GM10266 (cell line): ENCODE results near the gene TRAF3.
"Not testable (repeated sequence)": the region's sequence is repeated elsewhere in the genome, so short reads cannot be mapped to it uniquely, and the experiment has no call there.

ENCODE experiments used
- DNase-seq: peaks from one replicate; pipeline ENCODE4 v3.0.0; 2012; ENCODE audit errors: extremely low spot score
- TF ChIP-seq, protein P1 (sequence below): IDR thresholded peaks from 2 replicates; pipeline ENCODE4 v1.5.1; 2012; ENCODE audit warnings: mild to moderate bottlenecking, low read depth; ENCODE audit not compliant: control insufficient read depth, insufficient read depth; ENCODE audit errors: missing control alignments

The TRAF3 gene

DNA sequence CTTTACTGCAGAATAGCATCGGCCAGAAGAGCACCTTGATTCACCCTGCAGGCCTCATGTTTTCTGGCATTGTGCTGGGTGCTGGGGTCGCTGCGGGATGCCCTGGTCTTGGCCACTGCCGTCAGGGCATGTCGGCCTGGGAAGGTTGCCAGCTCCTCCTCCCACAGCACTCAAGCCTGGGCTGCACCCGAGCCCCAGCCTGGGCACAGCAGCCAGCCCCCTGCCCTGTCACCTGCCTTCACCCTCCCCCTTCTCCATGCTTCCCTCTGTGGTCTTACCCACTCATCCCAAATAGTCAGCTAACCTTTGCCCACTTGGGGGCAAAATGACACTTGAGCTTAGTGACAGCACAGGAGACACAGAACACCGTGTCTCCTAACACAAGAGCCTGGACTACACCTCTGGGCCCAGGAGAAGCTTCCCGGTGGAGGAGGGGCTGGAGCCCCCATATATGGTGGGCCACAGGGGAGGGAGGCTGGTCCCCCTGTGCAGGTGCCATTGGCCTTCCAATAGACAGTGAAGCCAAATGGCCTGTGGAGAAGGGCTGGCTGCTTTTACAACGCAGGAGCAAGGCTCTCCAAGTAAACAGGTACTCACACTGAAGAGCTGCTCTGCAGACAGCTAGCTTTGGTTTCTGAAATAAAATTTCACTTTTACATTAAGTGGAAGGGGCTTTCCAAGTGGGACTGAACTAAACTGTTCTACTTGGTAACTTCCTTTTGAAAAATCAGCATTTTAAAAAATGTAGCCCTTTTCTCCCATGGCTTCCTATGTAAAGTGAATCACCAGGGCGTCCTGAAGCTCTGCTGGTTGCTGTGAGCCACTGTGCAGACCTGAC lies 94.0 kb downstream of the TRAF3 start:
- TF ChIP-seq, protein P1, sequence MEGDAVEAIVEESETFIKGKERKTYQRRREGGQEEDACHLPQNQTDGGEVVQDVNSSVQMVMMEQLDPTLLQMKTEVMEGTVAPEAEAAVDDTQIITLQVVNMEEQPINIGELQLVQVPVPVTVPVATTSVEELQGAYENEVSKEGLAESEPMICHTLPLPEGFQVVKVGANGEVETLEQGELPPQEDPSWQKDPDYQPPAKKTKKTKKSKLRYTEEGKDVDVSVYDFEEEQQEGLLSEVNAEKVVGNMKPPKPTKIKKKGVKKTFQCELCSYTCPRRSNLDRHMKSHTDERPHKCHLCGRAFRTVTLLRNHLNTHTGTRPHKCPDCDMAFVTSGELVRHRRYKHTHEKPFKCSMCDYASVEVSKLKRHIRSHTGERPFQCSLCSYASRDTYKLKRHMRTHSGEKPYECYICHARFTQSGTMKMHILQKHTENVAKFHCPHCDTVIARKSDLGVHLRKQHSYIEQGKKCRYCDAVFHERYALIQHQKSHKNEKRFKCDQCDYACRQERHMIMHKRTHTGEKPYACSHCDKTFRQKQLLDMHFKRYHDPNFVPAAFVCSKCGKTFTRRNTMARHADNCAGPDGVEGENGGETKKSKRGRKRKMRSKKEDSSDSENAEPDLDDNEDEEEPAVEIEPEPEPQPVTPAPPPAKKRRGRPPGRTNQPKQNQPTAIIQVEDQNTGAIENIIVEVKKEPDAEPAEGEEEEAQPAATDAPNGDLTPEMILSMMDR: no peak
- no peak for DNase-seq

DNA sequence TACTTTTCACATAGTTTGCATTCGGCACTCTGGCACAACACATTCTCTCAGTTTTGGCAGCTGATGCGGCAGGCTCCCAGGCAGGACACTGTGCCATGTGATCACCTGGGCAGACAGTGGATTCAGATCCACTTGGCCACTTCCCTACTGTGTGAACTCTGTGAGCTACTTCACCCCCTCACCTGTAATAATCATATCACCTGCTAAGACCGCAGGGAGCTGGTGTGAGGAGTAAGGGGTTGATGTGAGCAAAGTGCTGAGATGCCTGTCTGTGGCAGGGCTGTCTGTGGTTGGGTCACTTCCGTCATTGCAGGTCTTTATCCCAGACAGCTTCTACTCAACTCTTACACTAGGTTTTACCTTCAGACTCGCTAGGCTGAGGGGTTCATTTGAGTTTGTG lies 94.8 kb downstream of the TRAF3 start:
- no peak for DNase-seq
- TF ChIP-seq, protein P1: no peak

DNA sequence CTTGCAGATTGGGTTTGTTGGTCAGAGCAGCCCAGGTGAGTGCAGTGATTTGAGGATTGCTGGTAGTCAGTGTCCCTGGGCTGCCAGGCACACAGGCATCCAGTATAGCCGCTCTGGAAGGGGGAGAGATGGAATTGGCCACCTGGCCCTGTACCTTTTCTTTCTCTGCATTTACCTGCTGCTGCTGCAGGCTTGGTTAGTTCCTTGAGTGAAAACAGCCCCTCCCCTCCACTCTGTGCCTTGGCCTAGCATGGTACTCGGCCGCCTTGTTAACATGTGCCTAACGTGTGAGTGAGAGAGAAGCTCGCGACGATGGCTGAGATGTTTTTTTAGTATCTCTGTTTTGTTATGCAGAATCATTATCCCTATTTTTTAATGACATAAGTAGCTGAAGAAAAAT lies 95.9 kb downstream of the TRAF3 start:
- TF ChIP-seq, protein P1: no peak
- DNase-seq: no peak

DNA sequence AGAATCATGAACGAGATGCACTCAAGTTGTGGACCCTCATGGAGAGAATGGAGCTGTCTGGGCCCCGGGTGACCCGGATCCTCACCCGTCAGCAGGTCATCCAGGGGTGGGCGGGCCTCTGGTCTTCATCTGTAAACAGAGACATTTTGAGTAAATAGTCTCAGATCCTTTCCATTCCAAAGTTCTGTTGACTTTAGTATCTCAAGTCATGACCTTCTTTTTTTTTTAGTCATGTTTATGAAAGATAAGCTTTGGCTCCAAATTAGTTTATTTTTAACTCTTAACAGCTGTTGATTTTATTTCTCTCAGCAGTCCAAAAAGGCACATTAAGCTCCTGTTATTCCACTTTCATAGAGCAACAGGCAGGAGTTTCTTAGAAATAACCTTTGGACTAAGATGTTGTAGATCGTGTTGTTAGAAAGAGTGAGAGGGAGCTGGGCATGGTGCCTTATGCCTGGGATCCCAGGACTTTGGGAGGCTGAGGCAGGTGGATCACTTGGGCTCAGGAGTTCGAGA lies 96.4 kb downstream of the TRAF3 start:
- TF ChIP-seq, protein P1: no peak
- DNase-seq: no peak

DNA sequence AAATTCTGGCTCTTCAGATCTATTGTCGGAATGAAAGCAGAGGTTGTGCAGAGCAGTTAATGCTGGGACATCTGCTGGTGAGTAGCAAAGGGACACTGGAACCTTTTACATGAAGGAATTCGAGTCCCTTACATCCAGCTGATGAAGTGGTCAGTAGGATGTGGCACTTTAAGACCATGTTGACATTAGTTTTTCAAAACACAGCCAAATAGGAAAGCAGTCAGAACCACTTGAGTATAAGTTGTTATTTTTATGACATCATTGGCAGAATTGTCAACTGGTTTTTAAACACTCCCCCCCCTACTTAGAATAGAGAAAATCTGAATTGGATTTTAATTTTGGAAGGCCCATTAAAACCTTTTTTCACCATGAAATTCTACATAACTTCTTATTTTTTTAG lies 98.4 kb downstream of the TRAF3 start:
- DNase-seq: no peak
- TF ChIP-seq, protein P1: no peak

DNA sequence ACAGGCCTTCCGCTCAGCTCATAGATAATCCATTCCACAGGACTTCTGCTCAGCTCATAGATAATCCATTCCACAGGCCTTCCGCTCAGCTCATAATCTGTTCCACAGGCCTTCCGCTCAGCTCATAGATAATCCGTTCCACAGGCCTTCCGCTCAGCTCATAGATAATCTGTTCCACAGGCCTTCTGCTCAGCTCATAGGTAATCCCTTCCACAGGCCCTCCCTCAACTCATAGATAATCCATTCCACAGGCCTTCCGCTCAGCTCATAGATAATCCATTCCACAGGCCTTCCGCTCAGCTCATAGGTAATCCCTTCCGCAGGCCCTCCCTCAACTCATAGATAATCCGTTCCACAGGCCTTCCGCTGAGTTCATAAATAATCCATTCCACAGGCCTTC lies 100.3 kb downstream of the TRAF3 start:
- DNase-seq: not testable (repeated sequence)

DNA sequence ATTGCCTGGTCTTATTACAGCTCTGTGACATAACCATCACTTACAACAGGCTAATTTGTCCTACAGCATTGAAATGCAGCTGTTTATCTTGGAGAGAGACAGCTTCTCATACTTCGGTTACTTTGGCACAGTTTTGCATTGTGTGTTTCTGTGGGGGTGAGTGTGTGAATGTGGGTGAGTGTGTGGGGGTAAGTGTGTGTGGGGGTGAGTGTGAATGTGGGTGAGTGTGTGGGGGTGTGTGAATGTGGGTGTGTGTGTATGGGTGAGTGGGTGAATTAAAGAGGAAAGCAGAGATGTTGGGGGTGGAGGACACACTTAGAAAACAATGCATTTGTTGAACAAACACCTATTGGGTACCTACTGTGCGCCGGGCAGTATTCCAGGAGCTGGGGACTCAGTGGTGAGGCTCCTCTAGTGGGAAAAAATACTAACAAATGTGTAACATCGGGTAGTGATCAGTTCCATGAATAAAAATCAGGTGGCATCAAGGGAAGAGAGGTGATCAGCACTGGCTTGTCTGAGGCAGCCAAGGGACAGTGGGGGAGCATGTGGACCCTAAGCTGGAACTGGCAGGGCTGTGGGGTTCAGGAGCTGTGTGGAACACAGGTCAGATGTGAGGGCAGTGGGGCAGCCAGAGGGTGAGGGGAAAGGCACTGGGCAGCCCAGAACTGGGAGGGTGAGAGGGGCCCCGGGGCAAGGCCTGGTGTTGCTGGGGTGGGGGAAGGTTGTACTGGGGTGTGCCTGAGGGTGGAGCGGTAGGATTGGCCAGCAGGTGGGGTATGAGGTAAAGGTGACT lies 101.1 kb downstream of the TRAF3 start:
- TF ChIP-seq, protein P1: peak; percentile 18
- no peak for DNase-seq
